ENCODE measurements around the gene MAP3K10. TPM values are rescaled to one million over a fixed set of nuclear protein-coding genes. Genes with fewer than 3 reads are reported as not detected.

The MAP3K10 gene
- total RNA-seq, 3 donors from 2014 or later, result 11.0 to 23.3 (median 12.2) TPM

GRCh38 chr19:40234429-40235237 lies 43.4 kb downstream of the MAP3K10 start:
- no peak overlapping the region for H3K4me3 ChIP-seq
- peaks cover 12% of the 10 kb centered on the region for H3K36me3 ChIP-seq (ENCODE audit: low read depth)
- no peaks in the 10 kb centered on the region for H3K9me3 ChIP-seq
- no peaks in the 10 kb centered on the region for H3K4me1 ChIP-seq (ENCODE audit: low read depth)
- no peak for DNase-seq
- no peak for TF ChIP-seq CTCF (IDR thresholded peaks at IDR 0.05)
- intact Hi-C loops (cut with DNase I, micrococcal nuclease), result no loop called here
- ATAC-seq, result no peak

- DNase-seq (no peak), ATAC-seq (no peak)
- H3K36me3 ChIP-seq (ENCODE audit: low read depth), result peaks cover 12% of the 10 kb centered on the region
- H3K4me3 ChIP-seq, result no peak overlapping the region
- H3K4me1 ChIP-seq (ENCODE audit: low read depth), result no peaks in the 10 kb centered on the region
- no peak for TF ChIP-seq CTCF (IDR thresholded peaks at IDR 0.05)
- H3K9me3 ChIP-seq, result no peaks in the 10 kb centered on the region
- intact Hi-C loops (cut with DNase I, micrococcal nuclease), result no loop called here
Observed at GRCh38 chr19:40235238-40236025, 44.2 kb downstream of the MAP3K10 start.

- intact Hi-C loops (cut with DNase I, micrococcal nuclease), result no loop called here
- DNase-seq (no peak), ATAC-seq (no peak)
- no peak overlapping the region for H3K4me3 ChIP-seq
- peaks cover 12% of the 10 kb centered on the region for H3K36me3 ChIP-seq (ENCODE audit: low read depth)
- no peaks in the 10 kb centered on the region for H3K9me3 ChIP-seq
- H3K4me1 ChIP-seq (ENCODE audit: low read depth), result no peaks in the 10 kb centered on the region
- TF ChIP-seq CTCF (IDR thresholded peaks at IDR 0.05), result no peak
Observed at GRCh38 chr19:40236026-40236355, 44.8 kb downstream of the MAP3K10 start.

DNA sequence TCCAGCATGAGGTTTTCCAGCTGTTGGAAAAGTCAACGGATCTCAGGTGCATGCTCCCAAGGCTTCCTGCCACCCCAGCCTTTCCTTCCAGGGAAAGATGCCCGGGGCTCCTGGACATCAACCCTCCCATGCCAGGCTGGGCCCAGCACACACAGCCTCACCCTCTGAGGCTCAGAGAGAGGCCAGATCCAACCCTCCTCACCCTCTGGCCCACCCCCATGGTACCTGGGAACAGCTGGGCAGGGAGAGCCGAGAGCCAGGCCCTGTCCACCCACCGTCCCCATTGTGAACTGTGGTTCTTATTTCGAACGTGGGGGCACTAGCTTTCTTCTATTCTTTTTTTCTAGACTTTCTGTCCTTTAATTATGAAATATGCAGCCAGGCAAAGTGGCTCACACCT lies 45.1 kb downstream of the MAP3K10 start:
- H3K4me1 ChIP-seq (ENCODE audit: low read depth), result no peaks in the 10 kb centered on the region
- TF ChIP-seq CTCF (IDR thresholded peaks at IDR 0.05), result no peak
- H3K4me3 ChIP-seq, result no peak overlapping the region
- peaks cover 12% of the 10 kb centered on the region for H3K36me3 ChIP-seq (ENCODE audit: low read depth)
- ATAC-seq (no peak), DNase-seq (no peak)
- intact Hi-C loops (cut with DNase I, micrococcal nuclease), result no loop called here
- no peaks in the 10 kb centered on the region for H3K9me3 ChIP-seq

DNA sequence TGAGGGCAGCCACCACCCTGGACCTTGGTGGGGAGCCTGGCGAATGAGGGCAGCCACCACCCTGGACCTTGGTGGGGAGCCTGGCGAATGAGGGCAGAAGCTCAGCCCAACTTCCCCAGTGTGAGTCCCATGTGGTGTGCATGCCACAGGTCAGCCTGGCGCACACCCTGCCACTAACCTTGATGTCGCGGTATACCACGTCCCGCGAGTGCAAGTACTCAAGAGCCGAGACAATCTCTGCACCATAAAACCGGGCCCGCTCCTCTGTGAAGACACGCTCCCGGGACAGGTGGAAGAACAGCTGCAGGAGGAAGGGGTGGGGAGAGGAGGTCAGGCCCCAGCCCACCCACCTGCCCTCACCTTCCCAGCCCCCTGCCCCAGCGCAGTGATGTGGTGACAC lies 46.6 kb downstream of the MAP3K10 start:
- no peak for DNase-seq

More for the DNA sequence above, 46.6 kb downstream of the MAP3K10 start:
- H3K4me1 ChIP-seq (ENCODE audit: low read depth), result no peaks in the 10 kb centered on the region
- no peaks in the 10 kb centered on the region for H3K9me3 ChIP-seq
- no peak overlapping the region for H3K4me3 ChIP-seq
- intact Hi-C loops (cut with DNase I, micrococcal nuclease), result no loop called here
- TF ChIP-seq CTCF (IDR thresholded peaks at IDR 0.05), result no peak
- H3K36me3 ChIP-seq (ENCODE audit: low read depth), result peaks cover 12% of the 10 kb centered on the region
- ATAC-seq, result no peak

Data from mucosa of descending colon (tissue), 3 donors.